ENCODE measurements around the gene NELFA. TPM values are rescaled to one million over a fixed set of nuclear protein-coding genes. Genes with fewer than 3 reads are reported as not detected.

NELFA gene
- polyA plus RNA-seq, 4 donors, result 31.5 to 42.9 (median 35.1) TPM

GRCh38 chr4:1945124-1945895 is 63.5 kb downstream of the NELFA start:
- no peak for DNase-seq (ENCODE audit: low read depth in 4 of 4, low spot score in 3 of 4)

DNA sequence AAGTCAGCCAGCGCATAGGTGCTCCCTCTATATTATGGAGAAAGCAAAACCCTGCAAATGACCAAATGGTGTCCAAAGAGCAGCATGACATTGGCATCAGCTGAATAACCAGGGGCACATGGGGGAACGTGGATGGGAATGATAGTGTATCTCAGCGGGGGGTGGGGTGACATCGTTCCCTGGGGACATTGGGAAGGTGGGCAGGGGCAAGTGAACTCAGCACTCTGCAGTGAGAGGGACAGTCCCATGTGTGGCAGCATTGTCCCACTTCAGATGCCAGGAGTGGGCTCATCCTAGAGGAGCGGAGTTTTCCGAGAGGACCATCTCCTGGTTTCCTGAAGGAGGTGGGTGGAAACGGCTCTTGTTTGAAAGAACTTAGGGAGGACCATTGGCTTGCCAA is 64.8 kb downstream of the NELFA start:
- DNase-seq (ENCODE audit: low read depth in 4 of 4, low spot score in 3 of 4), result no peak

DNA sequence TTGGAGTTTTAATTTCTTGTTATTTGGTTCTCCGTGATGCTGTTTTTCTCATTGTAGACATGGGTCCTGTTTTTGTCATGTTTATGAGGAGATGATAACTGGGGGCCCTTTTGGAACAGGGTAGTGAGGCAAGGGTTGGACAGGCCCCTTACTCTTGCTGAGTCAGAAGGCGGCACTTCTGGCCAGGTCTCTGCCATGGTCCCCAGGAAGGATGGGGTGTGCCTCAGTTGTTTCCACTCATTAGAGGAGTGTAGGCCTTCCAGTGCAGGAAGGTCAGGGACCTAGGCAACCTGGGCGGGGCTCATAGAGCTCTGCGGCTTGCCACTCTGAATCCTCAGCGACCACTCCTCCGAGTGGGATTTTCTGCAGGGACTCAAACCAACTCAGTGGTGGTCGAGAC is 68.2 kb downstream of the NELFA start:
- no peak for DNase-seq (ENCODE audit: low read depth in 4 of 4, low spot score in 3 of 4)

- no peak for DNase-seq (ENCODE audit: low read depth in 4 of 4, low spot score in 3 of 4)
Observed at GRCh38 chr4:1939664-1940509, 68.9 kb downstream of the NELFA start.

GRCh38 chr4:1938027-1938426 is 70.7 kb downstream of the NELFA start:
- DNase-seq (ENCODE audit: low read depth in 4 of 4, low spot score in 3 of 4), result no peak

DNA sequence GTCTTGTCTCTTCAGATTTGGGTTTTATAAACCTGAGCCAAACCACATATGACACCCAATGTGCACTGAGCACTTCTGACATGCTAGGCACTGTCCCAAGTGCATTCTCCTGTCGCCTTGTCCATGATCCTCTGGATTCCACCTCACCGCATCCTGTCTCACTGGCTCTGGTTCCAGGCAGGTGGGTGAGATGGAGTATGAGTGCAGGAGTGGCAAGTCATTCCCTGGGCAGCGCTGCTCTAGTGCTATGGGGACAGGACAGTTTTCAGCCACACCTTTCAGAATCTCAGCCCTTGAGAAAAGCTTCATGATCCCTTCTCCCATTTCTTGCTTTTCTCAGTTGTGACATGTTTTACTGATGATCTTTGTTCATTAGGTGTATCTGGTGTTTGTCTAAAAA is 71.2 kb downstream of the NELFA start:
- DNase-seq (ENCODE audit: low read depth in 4 of 4, low spot score in 3 of 4), result no peak

DNA sequence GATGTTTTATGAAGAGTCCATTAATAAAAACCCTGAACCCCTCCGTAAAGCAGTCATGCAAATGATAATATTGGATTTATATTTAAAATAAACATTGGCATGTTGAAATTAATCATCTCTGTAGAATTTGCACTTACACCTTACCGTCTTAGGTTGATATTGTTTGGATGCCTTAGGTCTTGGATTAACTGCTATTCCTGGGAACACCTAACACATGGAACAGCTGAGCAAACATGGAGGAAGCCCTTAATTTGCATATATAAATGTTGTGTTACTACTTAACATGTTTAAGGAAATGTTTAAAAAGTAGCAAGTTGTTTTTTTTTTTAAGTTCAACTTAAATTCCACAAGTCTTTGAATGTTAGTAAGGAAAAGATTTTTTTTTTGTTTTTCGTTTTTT is 75.1 kb downstream of the NELFA start:
- no peak for DNase-seq (ENCODE audit: low read depth in 4 of 4, low spot score in 3 of 4)

DNA sequence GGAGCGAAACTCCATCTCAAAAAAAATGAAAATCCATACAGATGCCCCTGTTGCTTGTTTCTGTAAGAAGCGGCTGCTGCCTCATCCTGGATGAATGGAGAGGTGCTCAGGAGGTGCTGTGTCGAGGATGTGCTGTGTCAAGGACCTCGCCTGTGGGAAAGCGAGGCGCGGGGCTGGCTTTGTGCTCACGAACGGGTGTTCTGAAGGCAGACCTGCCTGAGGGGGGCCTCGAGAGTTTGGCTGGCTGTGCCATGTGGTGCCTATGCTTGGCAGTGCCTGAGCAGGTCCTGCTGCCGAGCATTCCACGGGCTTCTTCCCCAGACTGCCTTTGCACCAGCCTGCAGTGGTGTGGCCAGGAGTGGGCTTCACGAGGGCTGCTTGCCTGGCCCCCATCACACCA is 76.0 kb downstream of the NELFA start:
- no peak for DNase-seq (ENCODE audit: low read depth in 4 of 4, low spot score in 3 of 4)

Other genes starting within 250 kb of the NELFA start
- 100 to 1,000 TPM in 1 of 4 donors, 10 to 100 TPM in 3; 71.8 to 128 (median 95.2) TPM for gene FGFR3, start 215.7 kb downstream of the NELFA start, polyA plus RNA-seq (ENCODE audit: insufficient read length in 4 of 4)
- gene LETM1, start 152.8 kb downstream of the NELFA start, polyA plus RNA-seq (ENCODE audit: insufficient read length in 4 of 4), result 10 to 100 TPM; 18.1 to 25.2 (median 19.9) TPM
- gene NSD2, start 137.6 kb downstream of the NELFA start, polyA plus RNA-seq (ENCODE audit: insufficient read length in 4 of 4), result 10 to 100 TPM; 68.2 to 85.6 (median 79.1) TPM
- gene NAT8L, start 50.4 kb upstream of the NELFA start, polyA plus RNA-seq (ENCODE audit: insufficient read length in 4 of 4), result 1 to 10 TPM; 5.4 to 7.8 (median 6.6) TPM
- 10 to 100 TPM; 18.7 to 23.1 (median 22.4) TPM for gene HAUS3, start 233.1 kb upstream of the NELFA start, polyA plus RNA-seq (ENCODE audit: insufficient read length in 4 of 4)
- 1 to 10 TPM; 2.4 to 3.5 (median 3.0) TPM for gene POLN, start 233.1 kb upstream of the NELFA start, polyA plus RNA-seq (ENCODE audit: insufficient read length in 4 of 4)

All from right renal pelvis (tissue), 4 donors.